ENCODE measurements around the gene ARFIP2.
"Not testable (repeated sequence)": the region's sequence is repeated elsewhere in the genome, so short reads cannot be mapped to it uniquely, and the experiment has no call there.

The ARFIP2 gene, protein sequence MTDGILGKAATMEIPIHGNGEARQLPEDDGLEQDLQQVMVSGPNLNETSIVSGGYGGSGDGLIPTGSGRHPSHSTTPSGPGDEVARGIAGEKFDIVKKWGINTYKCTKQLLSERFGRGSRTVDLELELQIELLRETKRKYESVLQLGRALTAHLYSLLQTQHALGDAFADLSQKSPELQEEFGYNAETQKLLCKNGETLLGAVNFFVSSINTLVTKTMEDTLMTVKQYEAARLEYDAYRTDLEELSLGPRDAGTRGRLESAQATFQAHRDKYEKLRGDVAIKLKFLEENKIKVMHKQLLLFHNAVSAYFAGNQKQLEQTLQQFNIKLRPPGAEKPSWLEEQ

DNA sequence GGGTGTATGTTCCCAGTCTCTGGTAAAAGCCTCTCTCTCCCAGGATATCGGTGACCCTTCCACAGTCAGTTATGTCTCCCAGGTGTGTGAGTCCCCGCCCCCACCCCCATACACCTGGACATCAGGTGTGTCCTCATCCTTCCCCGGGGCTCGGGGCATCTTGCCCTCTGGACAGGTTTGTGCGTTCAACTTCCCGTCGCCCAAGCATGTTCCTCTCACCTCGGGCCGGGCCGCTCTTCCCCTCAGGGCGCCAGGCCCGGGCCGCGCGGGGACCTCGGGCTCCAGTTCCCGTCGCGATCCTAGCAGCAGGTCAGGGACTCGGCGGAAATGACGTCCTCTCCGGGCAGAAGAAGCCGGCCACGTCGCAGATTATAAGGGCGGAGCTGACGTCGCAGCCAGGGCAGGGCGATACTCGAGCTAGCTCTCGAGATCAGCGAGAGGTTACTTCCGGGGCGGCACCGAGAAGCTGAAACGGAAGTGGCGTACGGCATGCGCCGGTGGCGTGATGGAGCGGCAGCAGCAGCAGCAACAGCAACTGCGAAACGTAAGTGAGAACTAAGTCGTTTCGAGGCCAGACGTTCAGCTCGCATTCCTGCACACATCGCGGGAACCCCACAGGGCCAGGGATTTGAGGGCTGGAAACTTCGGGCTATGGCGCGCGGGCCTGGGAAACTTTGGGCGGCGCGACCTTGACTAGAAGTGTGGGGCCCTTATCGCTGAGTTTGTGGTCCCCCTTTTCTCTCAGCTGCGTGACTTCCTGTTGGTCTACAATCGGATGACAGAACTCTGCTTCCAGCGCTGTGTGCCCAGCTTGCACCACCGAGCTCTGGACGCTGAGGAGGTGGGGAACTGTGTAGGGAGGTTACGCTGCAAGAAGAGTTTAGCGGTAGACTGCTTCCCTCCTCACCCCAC, at the start of gene ARFIP2, which contains the start of gene TIMM10B:
TSS of gene ARFIP2 (minus strand) at position 320 of the 912 bp plus-strand sequence. CDS start 910 bp downstream, outside the sequence.
TSS of gene TIMM10B (plus strand) at position 490 of the 912 bp plus-strand sequence. CDS start at position 506, 16 bp downstream.
- DNase-seq (ENCODE audit: low read depth) = peak; percentile 93

DNA sequence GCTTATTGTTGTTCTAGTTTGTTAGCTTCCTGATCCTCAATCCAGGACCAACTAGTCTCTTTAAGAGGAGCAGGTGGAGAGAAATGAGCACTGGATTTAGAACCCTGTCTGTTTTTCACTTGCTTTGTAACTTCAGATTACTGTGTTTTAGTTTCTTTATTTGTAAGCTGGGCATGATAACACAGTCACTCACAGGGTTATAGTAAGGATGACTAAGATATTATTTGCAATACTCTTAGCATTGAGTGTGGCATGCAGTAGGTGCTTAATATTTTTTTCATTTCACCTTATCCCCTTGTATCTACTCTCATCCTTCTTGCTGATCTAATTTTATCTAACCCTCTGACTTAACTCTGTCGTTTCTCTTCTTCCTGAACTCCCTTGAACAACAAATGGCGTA, 49.7 kb upstream of the ARFIP2 start:
- DNase-seq (ENCODE audit: low read depth) = no peak

DNA sequence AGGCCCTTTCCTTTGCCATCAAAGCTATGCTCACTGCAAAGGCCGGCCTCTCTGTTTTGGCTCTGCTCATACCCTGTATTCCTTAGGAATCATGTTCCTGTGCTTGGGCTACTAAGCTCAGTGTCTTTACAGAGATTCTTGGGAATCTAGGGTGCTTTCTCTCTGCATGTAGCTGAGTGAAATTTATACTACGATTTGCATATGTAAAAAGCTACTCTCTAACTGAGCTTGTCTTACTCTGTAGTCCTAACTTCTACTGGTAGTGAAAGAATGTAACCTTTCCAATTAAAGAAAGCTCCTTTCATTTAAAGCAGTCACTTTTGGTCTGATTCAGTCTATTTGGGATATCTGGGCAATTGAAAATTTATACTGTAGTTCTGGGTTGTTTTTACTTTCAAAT, 48.1 kb upstream of the ARFIP2 start:
- DNase-seq (ENCODE audit: low read depth) = no peak

DNA sequence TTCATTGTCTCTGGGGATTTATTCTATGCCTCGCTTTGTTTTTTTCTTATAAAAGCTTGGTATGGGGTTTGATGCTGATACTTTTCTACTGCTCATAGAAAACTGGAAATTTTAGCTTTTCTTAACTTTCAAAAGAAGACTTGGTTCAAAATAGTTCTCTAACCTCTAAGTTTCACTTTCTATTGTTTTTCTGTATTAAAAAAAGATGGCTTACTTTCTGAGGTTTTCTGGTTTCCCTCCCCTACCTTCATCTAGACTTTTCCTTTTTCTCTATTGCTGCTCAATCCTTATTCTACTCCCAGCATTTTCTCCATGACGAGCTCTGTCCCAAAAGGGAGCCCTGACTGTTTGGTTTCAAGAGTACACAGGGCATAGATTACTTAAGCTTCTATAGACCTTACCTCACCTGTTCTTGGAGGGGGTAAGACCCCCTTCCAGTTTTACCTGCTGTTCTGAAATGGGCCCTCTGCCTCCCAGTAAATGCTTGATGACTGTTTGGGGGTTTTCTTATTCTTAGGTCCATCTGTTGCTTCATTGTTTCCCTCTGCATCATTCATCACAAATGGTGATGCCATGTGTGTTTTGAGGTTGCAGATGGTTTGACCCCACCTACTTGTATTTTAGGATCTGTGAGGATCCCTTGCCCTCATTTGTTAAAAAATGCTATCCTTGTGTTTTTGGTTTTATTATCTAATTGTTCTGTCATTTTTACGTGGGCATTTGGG, 45.4 kb upstream of the ARFIP2 start:
- DNase-seq (ENCODE audit: low read depth) = no peak

DNA sequence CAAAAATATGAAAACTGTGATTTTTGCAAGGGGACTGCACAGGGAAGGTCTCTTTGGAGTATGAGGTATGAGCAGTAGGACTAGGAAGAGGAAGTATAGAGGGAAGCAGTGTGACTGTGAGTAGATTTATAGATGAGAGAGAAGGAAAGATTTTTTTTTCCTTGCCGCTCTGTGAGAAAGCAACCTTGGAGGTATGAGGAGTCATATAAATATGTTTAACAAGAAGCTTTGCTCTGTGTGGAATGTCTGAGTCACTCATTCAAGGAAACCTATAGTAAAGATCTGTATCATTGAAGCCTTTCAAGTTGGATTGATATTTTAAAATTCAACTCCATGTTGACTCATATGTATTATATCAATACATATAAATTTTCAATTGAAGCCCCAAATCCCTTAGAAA, 42.1 kb upstream of the ARFIP2 start:
- no peak for DNase-seq (ENCODE audit: low read depth)

DNA sequence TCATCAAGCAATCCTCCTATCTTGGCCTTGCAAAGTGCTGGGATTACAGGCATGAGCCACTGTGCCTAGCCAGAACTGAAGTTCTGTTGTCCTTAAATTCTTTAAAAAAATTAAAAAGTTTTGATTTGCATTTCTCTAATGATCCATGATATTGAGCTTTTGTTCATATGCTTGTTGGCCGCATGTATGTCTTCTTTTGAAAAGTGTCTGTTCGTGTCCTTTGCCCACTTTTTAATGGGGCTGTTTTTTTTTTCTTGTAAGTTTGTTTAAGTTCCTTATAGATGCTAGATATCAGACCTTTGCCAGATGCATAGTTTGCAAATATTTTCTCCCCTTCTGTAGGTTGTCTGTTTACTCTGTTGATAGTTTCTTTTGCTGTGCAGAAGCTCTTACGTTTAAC, 40.8 kb upstream of the ARFIP2 start:
- not testable (repeated sequence) for DNase-seq (ENCODE audit: low read depth)

DNA sequence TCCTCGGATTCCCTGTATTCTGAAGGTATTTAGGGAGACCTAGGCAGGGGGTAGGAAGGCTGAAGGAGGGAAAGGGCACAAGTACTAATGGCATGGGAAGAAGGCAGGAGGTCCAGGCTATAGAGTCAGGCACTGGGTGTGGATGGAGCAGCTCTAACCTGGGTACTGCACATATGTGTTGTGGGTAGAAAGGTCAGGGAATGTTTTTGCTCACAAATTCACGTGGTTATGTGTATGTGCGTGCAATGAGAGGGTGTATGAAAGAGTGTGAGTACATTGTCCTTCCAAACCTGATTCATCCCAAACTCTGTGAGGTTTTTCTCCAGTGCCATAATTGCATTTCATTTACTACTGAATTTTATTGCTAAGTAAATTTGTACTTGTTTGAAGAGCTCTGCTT, 39.1 kb upstream of the ARFIP2 start:
- no peak for DNase-seq (ENCODE audit: low read depth)

DNA sequence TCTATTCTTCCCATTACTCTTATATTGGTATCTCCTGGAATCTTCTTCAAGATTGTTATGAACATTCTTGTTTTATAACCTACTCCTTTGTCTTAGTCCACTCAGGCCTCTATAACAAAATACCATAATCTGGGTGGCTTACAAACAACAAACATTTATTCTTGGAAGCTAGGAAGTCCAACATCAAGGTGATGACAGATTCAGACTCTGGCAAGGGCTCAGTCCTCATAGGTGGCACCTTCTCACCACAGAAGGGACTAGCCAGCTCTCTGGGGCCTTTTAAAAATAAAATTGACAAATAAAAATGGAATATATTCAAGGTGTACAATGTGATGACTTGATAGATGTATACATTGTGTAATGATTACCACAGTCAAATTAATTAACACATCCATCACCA, 35.7 kb upstream of the ARFIP2 start:
- DNase-seq (ENCODE audit: low read depth) = no peak

DNA sequence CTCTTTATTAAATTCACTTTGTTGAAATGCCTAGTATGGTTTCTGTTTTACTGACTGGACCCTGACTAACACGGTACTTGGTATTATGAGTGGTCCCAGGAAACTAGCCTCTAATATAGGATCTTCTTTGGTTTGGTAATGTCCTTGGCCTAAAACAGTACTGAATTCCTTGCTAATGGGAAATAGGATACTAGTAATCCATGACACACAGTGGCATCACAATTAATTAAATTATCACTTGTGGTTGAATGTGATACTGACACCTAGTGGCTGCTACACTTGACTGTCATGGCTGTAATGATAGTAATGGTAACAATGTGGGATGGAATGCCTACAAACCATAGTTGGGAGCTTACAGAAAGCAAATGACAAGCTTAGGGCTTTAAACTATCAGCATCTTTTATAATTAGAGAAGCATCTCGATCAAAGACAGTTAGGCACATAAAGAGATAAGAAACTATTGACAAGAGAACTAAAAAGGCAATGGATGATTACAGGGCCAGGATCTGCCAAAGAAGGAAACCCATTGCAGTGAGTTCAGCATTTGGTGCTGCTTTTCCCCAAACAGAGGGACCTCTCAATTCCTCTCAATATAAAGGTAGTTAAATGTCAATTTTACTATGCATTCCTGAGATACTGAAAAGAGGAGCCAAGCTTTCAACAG, 24.6 kb upstream of the ARFIP2 start:
- no peak for DNase-seq (ENCODE audit: low read depth)

DNA sequence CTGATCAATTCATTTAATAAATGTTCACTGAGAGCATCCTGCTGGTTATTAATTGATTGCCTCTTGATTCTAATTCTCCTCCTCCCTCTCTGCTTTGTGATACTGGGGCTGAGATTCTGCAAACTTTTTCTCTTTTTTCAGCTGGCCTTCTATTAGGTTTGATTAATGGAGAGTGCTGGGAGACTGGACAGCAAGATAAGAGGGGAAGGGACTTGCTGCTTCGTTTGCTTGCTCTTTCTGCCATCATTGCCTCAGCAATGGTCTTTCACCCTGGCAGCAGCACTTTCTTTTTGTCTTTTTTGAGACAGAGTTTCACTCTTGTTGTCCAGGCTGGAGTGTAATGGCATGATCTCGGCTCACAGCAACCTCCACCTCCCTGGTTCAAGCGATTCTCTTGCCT, 23.0 kb upstream of the ARFIP2 start:
- no peak for DNase-seq (ENCODE audit: low read depth)

DNA sequence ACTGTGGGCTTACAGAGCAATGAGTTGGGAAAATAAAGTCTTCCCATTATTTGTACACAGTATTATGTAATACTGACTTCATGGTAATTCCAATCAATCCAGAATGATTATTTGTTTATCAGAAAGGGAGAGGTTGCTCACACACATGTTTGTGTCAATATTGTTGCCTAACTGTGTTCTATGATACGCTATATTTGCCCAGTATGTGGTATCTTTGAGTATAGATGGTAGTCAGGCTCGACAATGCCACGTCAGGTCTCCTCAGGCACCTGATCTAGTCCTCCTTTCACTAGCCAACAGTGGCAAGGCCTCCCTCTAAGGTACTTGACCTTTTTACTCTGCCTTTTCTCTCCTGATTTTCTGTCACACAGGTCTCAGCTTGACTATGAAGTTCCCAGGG, 21.3 kb upstream of the ARFIP2 start:
- DNase-seq (ENCODE audit: low read depth) = no peak

DNA sequence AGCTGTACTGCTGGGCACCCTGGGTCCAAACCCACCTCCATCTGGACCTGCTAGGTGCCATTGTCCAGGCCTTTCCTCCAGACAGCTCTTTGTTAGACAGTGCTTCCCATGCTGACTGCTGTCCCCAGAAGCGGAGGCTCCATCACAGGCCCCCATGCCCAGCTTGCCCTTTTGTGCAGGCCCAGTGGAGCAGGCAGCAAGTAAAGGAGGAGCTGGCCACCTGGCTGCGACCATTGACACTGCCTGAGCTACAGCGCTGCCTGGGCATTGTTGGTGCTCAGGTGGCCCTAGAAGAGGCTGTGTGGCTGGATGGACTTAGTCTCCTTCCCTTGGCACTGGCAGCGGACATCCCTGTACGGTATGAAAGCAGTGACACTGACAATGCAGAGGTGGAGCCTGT, 17.4 kb upstream of the ARFIP2 start:
- DNase-seq (ENCODE audit: low read depth) = no peak

DNA sequence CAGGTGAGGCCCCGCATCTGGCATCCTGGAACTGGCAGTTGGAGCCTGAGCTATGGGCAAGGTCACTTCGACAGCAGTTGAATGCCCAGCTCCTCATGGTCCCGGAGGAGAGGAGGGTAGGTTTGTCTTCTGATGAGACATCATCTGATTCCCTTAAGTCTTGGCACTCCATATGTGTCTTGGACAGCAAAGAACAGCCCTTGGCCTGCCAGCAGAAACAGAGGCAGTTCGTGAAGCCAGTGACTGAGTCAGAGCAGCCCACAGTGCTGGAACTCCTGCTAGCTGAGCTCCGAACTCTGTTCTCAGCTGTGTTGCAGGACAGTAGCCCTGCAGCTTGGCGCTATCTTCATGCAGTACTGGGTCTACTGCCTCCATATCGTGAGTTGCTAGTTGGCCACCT, 17.0 kb upstream of the ARFIP2 start:
- no peak for DNase-seq (ENCODE audit: low read depth)

DNA sequence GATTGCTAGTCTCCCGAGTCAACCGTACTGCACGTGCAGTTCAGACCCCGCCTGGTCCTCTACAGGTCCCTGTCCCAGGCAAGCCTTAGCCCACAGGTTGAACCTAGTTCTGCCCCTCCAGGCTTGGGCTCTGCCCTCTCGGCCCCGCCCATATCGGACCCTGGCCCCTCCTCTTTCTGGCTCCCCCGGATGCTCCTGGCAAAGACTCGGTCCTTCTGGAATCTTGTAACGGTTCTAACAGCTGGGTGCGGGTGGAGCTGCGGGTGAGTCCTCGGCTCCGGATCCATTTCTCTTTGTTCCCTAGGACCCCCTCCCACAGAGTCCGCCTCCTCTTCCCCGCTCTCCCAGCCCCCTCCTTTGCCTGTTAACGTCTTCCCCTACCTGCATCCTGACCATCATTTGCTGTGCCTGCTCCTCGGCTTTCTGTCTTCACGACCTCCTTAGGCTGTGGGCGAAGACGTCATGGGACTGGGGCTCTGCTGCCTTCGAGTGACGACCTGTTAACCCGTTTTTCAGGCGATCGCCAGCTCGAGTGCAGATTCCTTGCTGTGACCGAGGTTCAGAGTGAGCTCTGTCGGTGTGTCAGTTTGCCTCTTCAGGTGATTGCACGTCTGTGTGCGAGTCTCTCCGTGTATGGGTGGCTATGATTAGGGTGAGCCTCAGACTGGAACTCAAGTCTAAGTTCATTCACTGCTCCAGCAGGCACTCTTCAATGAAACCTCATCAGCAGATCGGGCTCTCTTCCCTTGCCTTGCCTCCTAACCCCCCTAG, 16.1 kb upstream of the ARFIP2 start, which contains the start of gene DNHD1:
TSS of gene DNHD1 (plus strand) at position 212 of the 771 bp plus-strand sequence. CDS start 936 bp downstream, outside the sequence.
- no peak for DNase-seq (ENCODE audit: low read depth)

DNA sequence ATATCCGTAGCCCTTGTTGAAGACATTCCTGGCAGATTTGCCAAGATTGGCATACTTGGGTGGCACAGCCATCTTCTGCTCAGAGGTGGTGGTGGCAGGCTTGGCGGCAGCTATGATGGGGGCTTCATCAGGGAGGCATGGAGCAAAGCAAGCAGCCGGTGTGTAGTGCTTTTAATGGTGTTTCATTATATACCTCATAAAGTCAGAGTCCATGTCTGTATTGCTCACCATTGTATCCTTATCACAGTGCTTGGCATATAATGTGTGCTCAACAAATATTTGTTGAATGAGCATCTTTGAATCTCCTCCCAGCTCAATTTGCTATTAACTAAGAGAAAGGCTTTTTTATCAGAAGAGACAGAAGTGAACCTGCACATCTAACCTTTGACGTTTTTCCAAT, 8.2 kb upstream of the ARFIP2 start:
- no peak for DNase-seq (ENCODE audit: low read depth)

DNA sequence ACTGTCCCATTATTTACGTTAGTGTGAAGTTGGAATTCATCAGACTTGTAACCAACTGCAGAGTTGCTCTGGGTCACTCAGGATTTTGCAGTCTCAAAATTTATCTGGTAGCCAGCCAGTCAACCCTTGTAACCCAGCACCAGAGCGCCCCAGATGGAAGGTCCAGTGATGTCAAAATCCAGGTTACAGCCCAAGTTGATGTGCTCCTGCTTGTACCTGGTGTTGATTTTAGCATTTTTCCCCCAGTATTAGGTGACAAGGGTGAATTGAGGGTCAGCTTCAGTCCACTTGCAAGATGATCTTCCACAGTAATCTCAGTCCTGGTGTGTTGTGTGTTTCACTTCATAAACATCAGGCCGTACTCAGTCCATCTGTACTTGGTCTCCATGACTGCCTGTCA, 7.7 kb upstream of the ARFIP2 start:
- no peak for DNase-seq (ENCODE audit: low read depth)

DNA sequence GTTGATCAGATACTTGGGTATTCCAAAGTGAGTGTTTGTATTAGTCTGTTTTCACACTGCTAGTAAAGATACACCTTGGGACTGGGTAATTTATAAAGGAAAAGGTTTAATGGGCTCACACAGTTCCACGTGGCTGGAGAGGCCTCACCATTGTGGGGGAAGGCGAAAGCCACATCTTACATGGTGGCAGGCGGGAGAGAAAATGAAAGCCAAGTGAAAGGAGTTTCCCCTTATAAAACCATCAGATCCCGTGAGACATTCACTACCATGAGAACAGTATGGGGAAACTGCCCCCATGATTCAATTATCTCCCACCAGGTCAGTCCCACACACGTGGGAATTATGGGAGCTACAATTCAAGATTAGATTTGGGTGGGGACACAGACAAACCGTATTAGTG, 7.2 kb upstream of the ARFIP2 start:
- no peak for DNase-seq (ENCODE audit: low read depth)

DNA sequence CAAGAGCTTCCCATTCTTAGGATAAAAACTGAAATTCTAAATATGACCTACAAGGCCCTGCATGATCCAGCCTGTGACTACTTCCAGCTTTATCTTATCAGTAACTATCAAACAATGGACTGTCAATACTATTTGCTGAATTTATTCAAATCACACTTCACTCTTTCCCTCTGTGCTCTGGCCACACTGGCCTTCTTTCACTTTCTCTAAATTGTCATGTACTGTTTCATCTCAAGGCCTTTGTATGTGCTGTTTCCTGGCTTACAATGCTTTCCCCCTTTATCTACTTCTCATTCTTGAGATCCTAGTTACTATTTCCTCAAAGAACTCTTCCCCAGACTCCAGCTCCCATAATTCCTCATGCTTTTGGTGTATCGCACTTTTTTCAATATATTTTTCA, 5.8 kb upstream of the ARFIP2 start:
- no peak for DNase-seq (ENCODE audit: low read depth)

DNA sequence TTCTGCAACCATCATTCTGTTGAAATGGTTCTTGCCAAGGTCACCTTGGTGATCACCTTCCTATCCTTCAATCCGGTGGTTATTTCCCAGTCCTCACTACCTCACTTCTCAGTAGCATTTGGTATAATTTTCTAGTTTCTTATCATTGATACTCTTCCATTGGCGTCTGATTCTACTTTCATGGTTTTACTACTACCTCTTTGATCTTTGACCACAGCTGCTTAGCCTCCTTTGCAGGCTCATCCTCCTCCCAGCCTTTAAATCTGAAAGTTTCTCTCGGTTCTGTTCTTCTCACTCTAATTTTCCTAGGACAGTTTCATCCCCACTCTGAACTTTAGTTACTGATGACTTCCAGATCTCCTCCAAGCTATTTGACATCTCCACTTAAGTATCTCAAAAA, 5.1 kb upstream of the ARFIP2 start:
- DNase-seq (ENCODE audit: low read depth) = no peak

DNA sequence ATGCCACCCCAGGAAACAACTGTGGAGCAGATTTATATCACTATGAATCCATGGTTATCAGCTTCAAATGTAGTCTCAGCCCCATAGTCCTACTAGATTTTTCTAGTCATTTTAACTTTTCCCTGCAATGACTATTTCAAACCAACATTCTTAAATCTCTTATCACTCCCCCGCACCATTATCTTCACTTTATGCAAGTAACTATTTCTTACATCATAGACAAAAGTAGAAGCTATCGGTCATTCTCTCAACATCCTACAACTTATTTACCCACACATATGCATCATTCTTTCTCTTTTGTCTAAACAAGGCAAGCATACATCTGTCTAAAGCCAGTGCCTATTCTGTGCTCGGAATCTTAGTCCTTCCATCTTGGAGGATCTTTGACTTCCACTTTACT, 4.5 kb upstream of the ARFIP2 start:
- DNase-seq (ENCODE audit: low read depth) = no peak

DNA sequence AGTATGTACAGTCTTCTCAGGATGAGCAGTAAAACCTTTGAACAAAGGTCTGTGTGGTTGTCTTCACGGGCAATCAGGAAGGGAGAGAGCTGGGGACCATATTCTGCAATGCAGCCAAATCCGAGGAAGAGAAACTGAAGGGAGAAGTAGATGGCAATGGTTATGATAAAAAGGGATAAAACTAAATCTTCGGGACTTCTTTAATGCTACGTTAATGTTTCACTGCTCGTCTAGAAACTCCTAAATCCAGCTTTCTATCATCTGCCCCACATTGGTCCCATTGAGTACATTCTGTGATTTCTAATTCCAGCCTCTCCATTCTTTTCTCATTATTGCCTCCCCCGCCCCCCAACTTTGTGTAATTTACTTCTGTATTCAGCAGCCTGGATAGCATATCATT, 1.9 kb upstream of the ARFIP2 start:
- DNase-seq (ENCODE audit: low read depth) = no peak

Data from stimulated activated CD8-positive, alpha-beta memory T cell treated with anti-CD3 and anti-CD28 coated beads, Interleukin-12 subunit alpha, Interleukin-12 subunit beta, amount 100 ng/mL, for 4 hours (primary cell).